COLO668 (cell line): ENCODE data around the gene FEZ2.

Source experiments
- DNase-seq: peaks from one replicate; lab custom pipeline; 2025; ENCODE audit not compliant: unreplicated experiment; lab: John Stamatoyannopoulos, UW

Gene FEZ2

GRCh38 chr2:36587556-36587955 is 10.4 kb downstream of the FEZ2 start:
- DNase-seq, result no peak

GRCh38 chr2:36587101-36587500 is 10.9 kb downstream of the FEZ2 start:
- DNase-seq, result no peak

- no peak for DNase-seq
Observed at GRCh38 chr2:36586672-36587071, 11.3 kb downstream of the FEZ2 start.

- DNase-seq, result no peak
Observed at GRCh38 chr2:36584148-36584794, 13.7 kb downstream of the FEZ2 start.

GRCh38 chr2:36582951-36583350 is 15.0 kb downstream of the FEZ2 start:
- DNase-seq, result no peak

GRCh38 chr2:36582538-36582937 is 15.4 kb downstream of the FEZ2 start:
- DNase-seq, result no peak

- no peak for DNase-seq
Observed at GRCh38 chr2:36579297-36579664, 18.7 kb downstream of the FEZ2 start.

- no peak for DNase-seq
Observed at GRCh38 chr2:36578343-36579296, 19.3 kb downstream of the FEZ2 start.

- no peak for DNase-seq
Observed at GRCh38 chr2:36577884-36578283, 20.1 kb downstream of the FEZ2 start.

- DNase-seq, result no peak
Observed at GRCh38 chr2:36574560-36574959, 23.4 kb downstream of the FEZ2 start.

- no peak for DNase-seq
Observed at GRCh38 chr2:36573165-36573564, 24.8 kb downstream of the FEZ2 start.

GRCh38 chr2:36572719-36573059 is 25.3 kb downstream of the FEZ2 start:
- no peak for DNase-seq

- no peak for DNase-seq
Observed at GRCh38 chr2:36572054-36572718, 25.8 kb downstream of the FEZ2 start.

- DNase-seq, result no peak
Observed at GRCh38 chr2:36570416-36570815, 27.6 kb downstream of the FEZ2 start.

GRCh38 chr2:36569267-36569856 is 28.6 kb downstream of the FEZ2 start:
- DNase-seq, result no peak

GRCh38 chr2:36568516-36569246 is 29.3 kb downstream of the FEZ2 start:
- DNase-seq, result no peak

GRCh38 chr2:36567711-36568408 is 30.1 kb downstream of the FEZ2 start:
- no peak for DNase-seq

- no peak for DNase-seq
Observed at GRCh38 chr2:36566887-36567286, 31.1 kb downstream of the FEZ2 start.

GRCh38 chr2:36565712-36566111 is 32.3 kb downstream of the FEZ2 start:
- no peak for DNase-seq

GRCh38 chr2:36564377-36564930 is 33.5 kb downstream of the FEZ2 start:
- no peak for DNase-seq
